Measurements from ENCODE around the gene ARV1.
"Not testable (repeated sequence)": the region's sequence is repeated elsewhere in the genome, so short reads cannot be mapped to it uniquely, and the experiment has no call there.

The ARV1 gene

GRCh38 chr1:231045921-231046729 is 67.2 kb downstream of the ARV1 start:
- not testable (repeated sequence) for DNase-seq

GRCh38 chr1:231046730-231047395 is 68.0 kb downstream of the ARV1 start:
- no peak for DNase-seq

- not testable (repeated sequence) for DNase-seq
Observed at GRCh38 chr1:231047529-231047928, 68.6 kb downstream of the ARV1 start.

GRCh38 chr1:231048419-231048818 is 69.5 kb downstream of the ARV1 start:
- DNase-seq: not testable (repeated sequence)

- no peak for DNase-seq
Observed at GRCh38 chr1:231049121-231049979, 70.5 kb downstream of the ARV1 start.
